GM21717 (cell line): ENCODE results near the gene HARS2.
A peak's percentile ranks its signal among the peaks of the same experiment; 100 is the strongest.
"Not testable (repeated sequence)": the region's sequence is repeated elsewhere in the genome, so short reads cannot be mapped to it uniquely, and the experiment has no call there.

Source experiments
- ATAC-seq: cut with Tn5 transposase; IDR thresholded peaks from one replicate; pipeline ENCODE4 v1.9.1; 2021; ENCODE audit warnings: mild to moderate bottlenecking, moderate library complexity; ENCODE audit not compliant: unreplicated experiment

The HARS2 gene

GRCh38 chr5:140690941-140691924 lies at the start of gene HARS2, which contains the start of gene HARS1:
HARS2 (plus strand) TSS chr5:140691455; CDS start chr5:140691649, 194 bp downstream.
HARS1 (minus strand) TSS chr5:140691370; CDS start chr5:140691304, 66 bp downstream.
- peak; percentile 98 for ATAC-seq

GRCh38 chr5:140641716-140642115 lies 49.5 kb upstream of the HARS2 start:
- no peak for ATAC-seq

- ATAC-seq: no peak
These were observed 48.5 kb upstream of the HARS2 start for GRCh38 chr5:140642718-140643117.

- no peak for ATAC-seq
These were observed 44.2 kb upstream of the HARS2 start for GRCh38 chr5:140647042-140647419.

GRCh38 chr5:140658870-140659269 lies 32.4 kb upstream of the HARS2 start:
- ATAC-seq: no peak

- ATAC-seq: not testable (repeated sequence)
These were observed 30.9 kb upstream of the HARS2 start for GRCh38 chr5:140660371-140660770.

- ATAC-seq: no peak
These were observed 27.3 kb upstream of the HARS2 start for GRCh38 chr5:140664030-140664358.

- ATAC-seq: peak; percentile 98
These were observed 26.7 kb upstream of the HARS2 start, which contains the start of gene WDR55 for GRCh38 chr5:140664359-140665119. WDR55 (plus strand) TSS chr5:140664904; CDS start chr5:140664913, 9 bp downstream.

GRCh38 chr5:140671035-140671434 lies 20.2 kb upstream of the HARS2 start:
- ATAC-seq: not testable (repeated sequence)

GRCh38 chr5:140671472-140672125 lies 19.7 kb upstream of the HARS2 start:
- no peak for ATAC-seq

- ATAC-seq: no peak
These were observed 18.6 kb upstream of the HARS2 start for GRCh38 chr5:140672455-140673186.

GRCh38 chr5:140673187-140673976 lies 17.9 kb upstream of the HARS2 start, which contains the start of gene DND1:
DND1 (minus strand) TSS chr5:140673576; CDS start chr5:140673542, 34 bp downstream.
- ATAC-seq: no peak

GRCh38 chr5:140674211-140674610 lies 17.0 kb upstream of the HARS2 start:
- ATAC-seq: no peak

GRCh38 chr5:140674629-140675028 lies 16.6 kb upstream of the HARS2 start:
- ATAC-seq: no peak

- ATAC-seq: peak; percentile 81
These were observed 13.3 kb upstream of the HARS2 start for GRCh38 chr5:140677947-140678346.

- no peak for ATAC-seq
These were observed 12.3 kb upstream of the HARS2 start for GRCh38 chr5:140678993-140679392.

- ATAC-seq: peak; percentile 2
These were observed 801 bp upstream of the HARS2 start for GRCh38 chr5:140690376-140690932.

- no peak for ATAC-seq
These were observed 3.0 kb downstream of the HARS2 start for GRCh38 chr5:140694276-140694675.

- ATAC-seq: no peak
These were observed 5.7 kb downstream of the HARS2 start for GRCh38 chr5:140696891-140697492.
